Uterus (tissue), 4 donors: ENCODE measurements around the gene LPGAT1. TPM values are rescaled to one million over a fixed set of nuclear protein-coding genes. Genes with fewer than 3 reads are reported as not detected.

ENCODE experiments used
- DNase-seq, 2 donors: peaks; one replicate each; pipeline ENCODE4 v3.0.0-alpha.2; 2019 to 2020
- H3K27ac ChIP-seq, 2 donors: fragments of 200-600 bp; sonication (generic); 1 replicate in 1 of 2; 2 replicates in 1 of 2; pipeline ENCODE4 v1.5.1; 2016 to 2018
- H3K27me3 ChIP-seq, 2 donors: fragments of 200-600 bp; sonication (generic); one replicate each; pipeline ENCODE4 v1.5.1; 2018 to 2019; ENCODE audit warnings: control low read depth in 1 of 2
- H3K36me3 ChIP-seq, 2 donors: fragments of 200-600 bp; sonication (generic); one replicate each; pipeline ENCODE4 v1.5.1; 2019; ENCODE audit warnings: control low read depth in 1 of 2
- H3K4me1 ChIP-seq, 2 donors: fragments of 200-600 bp; sonication (generic); one replicate each; pipeline ENCODE4 v1.5.1; 2018 to 2019; ENCODE audit warnings: control low read depth in 1 of 2
- H3K4me3 ChIP-seq, 2 donors: fragments of 200-600 bp; sonication (generic); 1 replicate in 1 of 2; 2 replicates in 1 of 2; pipeline ENCODE4 v1.5.1; 2018 to 2019; ENCODE audit warnings: mild to moderate bottlenecking in 1 of 2
- H3K9me3 ChIP-seq, 2 donors: fragments of 200-600 bp; sonication (generic); one replicate each; pipeline ENCODE4 v1.5.1; 2019; ENCODE audit warnings: control low read depth in 1 of 2
- CTCF ChIP-seq, 4 experiments: fragments of 200-600 bp in 2 of 4; fragments of 450-650 bp in 2 of 4; sonication (generic) in 2 of 4; IDR thresholded peaks; one replicate each; pipeline ENCODE4 v1.5.1; 2016 to 2019; ENCODE audit warnings: antibody characterized with exemption in 4 of 4, mild to moderate bottlenecking in 2 of 4, moderate library complexity in 1 of 4
- POLR2A ChIP-seq, 2 donors: fragments of 450-650 bp; IDR thresholded peaks; one replicate each; pipeline ENCODE4 v1.6.1; 2016; ENCODE audit warnings: antibody characterized with exemption in 2 of 2, mild to moderate bottlenecking in 1 of 2, moderate library complexity in 1 of 2
- intact Hi-C: fragments of 100-400 bp; cut with DNase I; formaldehyde crosslinking; loops from one replicate; pipeline ENCODE4 v1.15.1; 2023; ENCODE audit warnings: low total_unique reads
- total RNA-seq, 4 donors: library from RNA; depleted of rRNA in 3 of 4; stranded (reverse); fragments of >200 nt in 3 of 4; gene quantifications; one replicate each; pipeline versions ENCODE4 v1.1.0 to v1.2.4, GENCODE V29; 2014 to 2023
- donor health status: DM: yes; HTN: yes; CAD: no.

Gene LPGAT1
- total RNA-seq, 4 donors from 2014 or later, result 12.9 to 50.3 (median 36.6) TPM

DNA sequence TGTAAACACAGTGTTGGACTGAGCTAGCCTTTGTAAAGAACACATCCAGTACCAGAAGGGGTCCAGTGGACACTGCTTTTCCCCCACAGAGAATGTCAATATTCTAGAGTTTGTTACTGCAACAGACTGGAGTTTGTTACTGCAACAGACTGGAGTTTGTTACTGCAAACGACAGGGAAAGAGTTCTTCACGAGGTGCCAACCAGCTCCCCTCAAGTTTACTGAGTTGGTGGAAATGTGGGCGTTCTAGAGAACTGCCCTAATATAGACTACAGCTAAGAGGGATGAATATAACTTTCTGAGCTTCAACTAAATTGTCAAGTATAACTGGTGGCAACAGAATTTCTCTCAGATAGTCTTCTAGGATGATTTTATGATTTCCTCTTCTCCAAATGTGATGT is 81.3 kb downstream of the LPGAT1 start:
- intact Hi-C loops, result no loop called here
- Histone ChIP-seq H3K9me3 (no peaks in the 10 kb centered on the region), H3K4me1 (no peaks in the 10 kb centered on the region), H3K27me3 (no peaks in the 10 kb centered on the region), H3K4me3 (no peak overlapping the region), H3K27ac (no peak overlapping the region), H3K36me3 (no peaks in the 10 kb centered on the region)
- DNase-seq, result no peak
- TF ChIP-seq CTCF (IDR thresholded peaks at IDR 0.05), result no peak
- no peak for TF ChIP-seq POLR2A (IDR thresholded peaks at IDR 0.05)

- intact Hi-C loops, result no loop called here
- H3K9me3 ChIP-seq, result no peaks in the 10 kb centered on the region
- H3K27me3 ChIP-seq, result no peaks in the 10 kb centered on the region
- no peaks in the 10 kb centered on the region for H3K4me1 ChIP-seq
- no peak for DNase-seq
- no peak overlapping the region for H3K4me3 ChIP-seq
- H3K27ac ChIP-seq, result no peak overlapping the region
- no peak for TF ChIP-seq CTCF (IDR thresholded peaks at IDR 0.05)
- no peak for TF ChIP-seq POLR2A (IDR thresholded peaks at IDR 0.05)
- H3K36me3 ChIP-seq, result no peaks in the 10 kb centered on the region
These were observed 81.8 kb downstream of the LPGAT1 start for GRCh38 chr1:211748810-211749209.

GRCh38 chr1:211742889-211743529 is 87.6 kb downstream of the LPGAT1 start:
- no peak for DNase-seq
- H3K27ac ChIP-seq, result no peak overlapping the region
- H3K27me3 ChIP-seq, result no peaks in the 10 kb centered on the region
- H3K4me1 ChIP-seq, result no peaks in the 10 kb centered on the region
- H3K36me3 ChIP-seq, result no peaks in the 10 kb centered on the region
- intact Hi-C loops, result no loop called here
- no peak overlapping the region for H3K4me3 ChIP-seq
- H3K9me3 ChIP-seq, result no peaks in the 10 kb centered on the region
- TF ChIP-seq POLR2A (IDR thresholded peaks at IDR 0.05) (no peak), CTCF (IDR thresholded peaks at IDR 0.05) (no peak)

GRCh38 chr1:211742272-211742671 is 88.3 kb downstream of the LPGAT1 start:
- no peak for DNase-seq
- H3K27ac ChIP-seq, result no peak overlapping the region
- no peaks in the 10 kb centered on the region for H3K36me3 ChIP-seq
- TF ChIP-seq POLR2A (IDR thresholded peaks at IDR 0.05) (no peak), CTCF (IDR thresholded peaks at IDR 0.05) (no peak)
- H3K4me3 ChIP-seq, result no peak overlapping the region
- no peaks in the 10 kb centered on the region for H3K4me1 ChIP-seq
- H3K27me3 ChIP-seq, result no peaks in the 10 kb centered on the region
- H3K9me3 ChIP-seq, result no peaks in the 10 kb centered on the region
- intact Hi-C loops, result no loop called here

DNA sequence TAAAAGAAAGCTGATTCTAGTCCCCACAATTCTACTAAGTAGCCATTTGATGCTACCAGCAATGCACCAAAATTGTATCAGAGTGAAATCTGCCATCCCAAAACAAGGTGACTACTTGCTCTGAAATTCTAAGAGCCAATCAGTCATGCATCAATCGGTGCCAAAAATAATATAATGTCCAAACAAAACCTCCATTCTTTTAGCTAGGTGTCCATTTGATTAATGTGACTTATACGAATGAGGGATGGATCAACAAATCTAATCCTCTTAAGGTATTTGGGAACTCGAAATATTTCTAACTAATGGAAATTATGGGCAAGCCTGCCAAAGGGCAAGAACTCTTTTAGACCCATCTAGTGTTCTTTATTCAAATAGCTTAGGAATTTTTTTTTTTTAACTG is 88.8 kb downstream of the LPGAT1 start:
- TF ChIP-seq CTCF (IDR thresholded peaks at IDR 0.05), result no peak
- no peak for TF ChIP-seq POLR2A (IDR thresholded peaks at IDR 0.05)
- Histone ChIP-seq H3K9me3 (no peaks in the 10 kb centered on the region), H3K4me1 (no peaks in the 10 kb centered on the region), H3K27me3 (no peaks in the 10 kb centered on the region), H3K4me3 (no peak overlapping the region), H3K36me3 (no peaks in the 10 kb centered on the region), H3K27ac (no peak overlapping the region)
- intact Hi-C loops, result no loop called here
- no peak for DNase-seq
